Esophagus muscularis mucosa (tissue), 4 donors: ENCODE results near the gene TRIM37. TPM values are rescaled to one million over a fixed set of nuclear protein-coding genes. Genes with fewer than 3 reads are reported as not detected.

Experiments used
- DNase-seq: peaks from one replicate; pipeline ENCODE4 v3.0.0-alpha.2; 2017; ENCODE audit errors: extremely low spot score
- H3K27ac ChIP-seq, 4 donors: fragments of 200-600 bp; sonication (generic); replicated peaks in 1 of 4; 1 replicate in 3 of 4; 2 replicates in 1 of 4; pipeline ENCODE4 v1.5.1; 2016 to 2019; ENCODE audit warnings: mild to moderate bottlenecking in 1 of 4
- H3K27me3 ChIP-seq, 4 donors: fragments of 200-600 bp; sonication (generic); one replicate each; pipeline versions ENCODE4 v1.5.1 to v1.6.0; 2016 to 2019
- H3K36me3 ChIP-seq, 4 donors: fragments of 200-600 bp; sonication (generic); one replicate each; pipeline ENCODE4 v1.5.1; 2016 to 2019
- H3K4me1 ChIP-seq, 4 donors: fragments of 200-600 bp; sonication (generic); one replicate each; pipeline ENCODE4 v1.5.1; 2016 to 2019
- H3K4me3 ChIP-seq, 4 donors: fragments of 200-600 bp; sonication (generic); 1 replicate in 2 of 4; 2 replicates in 2 of 4; pipeline ENCODE4 v1.5.1; 2016 to 2019; ENCODE audit warnings: mild to moderate bottlenecking in 4 of 4, moderate library complexity in 1 of 4
- H3K9me3 ChIP-seq, 4 donors: fragments of 200-600 bp; sonication (generic); 1 replicate in 3 of 4; 2 replicates in 1 of 4; pipeline ENCODE4 v1.5.1; 2016 to 2019
- CTCF ChIP-seq, 3 experiments: fragments of 200-600 bp in 2 of 3; fragments of 450-650 bp in 1 of 3; sonication (generic) in 2 of 3; IDR thresholded peaks; one replicate each; pipeline ENCODE4 v1.5.1; 2017 to 2019; ENCODE audit warnings: antibody characterized with exemption in 3 of 3, mild to moderate bottlenecking in 2 of 3, moderate library complexity in 1 of 3
- EP300 ChIP-seq: sonication (generic); formaldehyde crosslinking; IDR thresholded peaks from one replicate; pipeline ENCODE4 v1.6.1; 2017; ENCODE audit warnings: antibody characterized with exemption
- POLR2A ChIP-seq: fragments of 450-650 bp; IDR thresholded peaks from one replicate; pipeline ENCODE4 v1.6.1; 2017; ENCODE audit warnings: antibody characterized with exemption, moderate library complexity, mild to moderate bottlenecking, low read depth
- POLR2AphosphoS5 ChIP-seq, 2 donors: sonication (generic); formaldehyde crosslinking; IDR thresholded peaks; one replicate each; pipeline ENCODE4 v1.6.1; 2017; ENCODE audit warnings: antibody characterized with exemption in 2 of 2
- WGBS: methylation state at CpG from one replicate; pipeline ENCODE4 v1.1.5; 2018; 5-methylcytosine and 5-hydroxymethylcytosine counted together
- intact Hi-C: fragments of 100-400 bp; cut with DNase I; formaldehyde crosslinking; loops from one replicate; pipeline ENCODE4 v1.15.1; 2023
- total RNA-seq, 4 donors: library from RNA; depleted of rRNA; stranded (reverse); fragments of >200 nt; gene quantifications; one replicate each; pipeline versions ENCODE4 v1.1.0 to v1.2.1, GENCODE V29; 2016

The TRIM37 gene
- total RNA-seq, 4 donors from 2014 or later = 23.4 to 27.5 (median 25.3) TPM

GRCh38 chr17:59149841-59150511, 43.3 kb upstream of the TRIM37 start:
- Histone ChIP-seq H3K27ac (no peak overlapping the region), H3K4me1 (peaks cover 13 to 27% (median 24%) of the 10 kb centered on the region in 4 donors), H3K36me3 (no peaks in the 10 kb centered on the region), H3K27me3 (no peaks in the 10 kb centered on the region), H3K4me3 (no peak overlapping the region), H3K9me3 (no peaks in the 10 kb centered on the region)
- no peak for DNase-seq
- 94% methylated on average over 5 of the region's 5 CpGs for WGBS
- intact Hi-C loops = loop anchor here (5.0 to 10.0 kb wide), 3 partner anchors 38 to 635 kb away; partner anchors contain the start of genes MTMR4 and SMG8
- TF ChIP-seq EP300 = no peak
- TF ChIP-seq POLR2A = no peak
- no peak for TF ChIP-seq CTCF (IDR thresholded peaks at IDR 0.05)
- TF ChIP-seq POLR2AphosphoS5 (IDR thresholded peaks at IDR 0.05) = no peak

- no peaks in the 10 kb centered on the region for H3K27me3 ChIP-seq
- no peak overlapping the region for H3K4me3 ChIP-seq
- peaks cover 12 to 26% (median 23%) of the 10 kb centered on the region in 4 donors for H3K4me1 ChIP-seq
- no peak overlapping the region for H3K27ac ChIP-seq
- intact Hi-C loops = no loop called here
- 89% methylated on average over 2 of the region's 2 CpGs for WGBS
- no peak for TF ChIP-seq EP300
- no peak for TF ChIP-seq POLR2A
- no peak for TF ChIP-seq CTCF (IDR thresholded peaks at IDR 0.05)
- no peak for TF ChIP-seq POLR2AphosphoS5 (IDR thresholded peaks at IDR 0.05)
- DNase-seq = no peak
- peaks cover 0 to under 1% (median 0%) of the 10 kb centered on the region in 4 donors for H3K36me3 ChIP-seq
- H3K9me3 ChIP-seq = no peaks in the 10 kb centered on the region
Observed at GRCh38 chr17:59149051-59149450, 42.4 kb upstream of the TRIM37 start.

GRCh38 chr17:59145571-59146096, 39.0 kb upstream of the TRIM37 start:
- DNase-seq = no peak
- no peak for TF ChIP-seq POLR2AphosphoS5 (IDR thresholded peaks at IDR 0.05)
- TF ChIP-seq EP300 = no peak
- no peak for TF ChIP-seq POLR2A
- no peak for TF ChIP-seq CTCF (IDR thresholded peaks at IDR 0.05)
- no peaks in the 10 kb centered on the region for H3K4me1 ChIP-seq
- no peaks in the 10 kb centered on the region for H3K9me3 ChIP-seq
- 97% methylated on average over 4 of the region's 4 CpGs for WGBS
- no peak overlapping the region for H3K4me3 ChIP-seq
- intact Hi-C loops = no loop called here
- peaks cover 0 to 7% (median 0%) of the 10 kb centered on the region in 4 donors for H3K36me3 ChIP-seq
- H3K27ac ChIP-seq = no peak overlapping the region
- no peaks in the 10 kb centered on the region for H3K27me3 ChIP-seq

- no peaks in the 10 kb centered on the region for H3K9me3 ChIP-seq
- TF ChIP-seq POLR2AphosphoS5 (IDR thresholded peaks at IDR 0.05) = no peak
- TF ChIP-seq CTCF (IDR thresholded peaks at IDR 0.05) = no peak
- no peak for TF ChIP-seq EP300
- TF ChIP-seq POLR2A = no peak
- no peaks in the 10 kb centered on the region for H3K4me1 ChIP-seq
- intact Hi-C loops = no loop called here
- H3K36me3 ChIP-seq = peaks cover 0 to 7% (median 0%) of the 10 kb centered on the region in 4 donors
- H3K27ac ChIP-seq = no peak overlapping the region
- no peaks in the 10 kb centered on the region for H3K27me3 ChIP-seq
- WGBS = 88% methylated on average over 1 of the region's 1 CpG
- H3K4me3 ChIP-seq = no peak overlapping the region
- no peak for DNase-seq
Observed at GRCh38 chr17:59141860-59142259, 35.2 kb upstream of the TRIM37 start.
